Nasal cavity respiratory epithelium epithelial cell of viscerocranial mucosa (primary cell): Measurements from ENCODE around the gene OR2C3. TPM values are rescaled to one million over a fixed set of nuclear protein-coding genes. Genes with fewer than 3 reads are reported as not detected.

Experiments used
- total RNA-seq: library from RNA; depleted of rRNA; stranded (reverse); fragments of >200 nt; gene quantifications from 2 replicates; pipeline ENCODE4 v1.2.3, GENCODE V29; 2014

The OR2C3 gene
- total RNA-seq, result not detected in 2 replicates

GRCh38 chr1:247536340-247536739, at the start of gene OR2C3:
TSS of gene OR2C3 (minus strand) at chr1:247536440. CDS start at chr1:247532511, 3,929 bp downstream.

GRCh38 chr1:247548769-247549182, 12.5 kb upstream of the OR2C3 start, which contains the start of gene GCSAML:
TSS of gene GCSAML (plus strand) at chr1:247549134. CDS start at chr1:247549192, 58 bp downstream.

Other genes starting within 250 kb of the OR2C3 start
- 11.3 and 15.2 TPM in 2 replicates for gene ZNF496, start 204.6 kb downstream of the OR2C3 start, total RNA-seq
- not detected in 2 replicates for gene NLRP3, start 120.3 kb downstream of the OR2C3 start, total RNA-seq
- not detected in 2 replicates for gene OR2B11, start 78.3 kb downstream of the OR2C3 start, total RNA-seq
- under 0.01 TPM in 1 of 2 replicates, not detected in the other for gene GCSAML, start 12.7 kb upstream of the OR2C3 start, total RNA-seq
- gene OR2G2, start 51.9 kb upstream of the OR2C3 start, total RNA-seq, result not detected in 2 replicates
- gene OR2G3, start 69.1 kb upstream of the OR2C3 start, total RNA-seq, result not detected in 2 replicates
- not detected in 2 replicates for gene OR13G1, start 143.3 kb upstream of the OR2C3 start, total RNA-seq
- not detected in 2 replicates for gene OR6F1, start 180.2 kb upstream of the OR2C3 start, total RNA-seq
- gene OR14K1, start 202.2 kb upstream of the OR2C3 start, total RNA-seq, result not detected in 2 replicates
- gene OR14A2, start 211.7 kb upstream of the OR2C3 start, total RNA-seq, result not detected in 2 replicates
- gene OR1C1, start 224.1 kb upstream of the OR2C3 start, total RNA-seq, result not detected in 2 replicates